NCI-H1092 treated with DMSO at 0.1 percent for 48 hours (cell line): Measurements from ENCODE around the gene PTPN23.
"Not testable (repeated sequence)": the region's sequence is repeated elsewhere in the genome, so short reads cannot be mapped to it uniquely, and the experiment has no call there.

Experiments used
- DNase-seq: peaks from one replicate; lab custom pipeline; 2025; lab: John Stamatoyannopoulos, UW

Gene PTPN23

DNA sequence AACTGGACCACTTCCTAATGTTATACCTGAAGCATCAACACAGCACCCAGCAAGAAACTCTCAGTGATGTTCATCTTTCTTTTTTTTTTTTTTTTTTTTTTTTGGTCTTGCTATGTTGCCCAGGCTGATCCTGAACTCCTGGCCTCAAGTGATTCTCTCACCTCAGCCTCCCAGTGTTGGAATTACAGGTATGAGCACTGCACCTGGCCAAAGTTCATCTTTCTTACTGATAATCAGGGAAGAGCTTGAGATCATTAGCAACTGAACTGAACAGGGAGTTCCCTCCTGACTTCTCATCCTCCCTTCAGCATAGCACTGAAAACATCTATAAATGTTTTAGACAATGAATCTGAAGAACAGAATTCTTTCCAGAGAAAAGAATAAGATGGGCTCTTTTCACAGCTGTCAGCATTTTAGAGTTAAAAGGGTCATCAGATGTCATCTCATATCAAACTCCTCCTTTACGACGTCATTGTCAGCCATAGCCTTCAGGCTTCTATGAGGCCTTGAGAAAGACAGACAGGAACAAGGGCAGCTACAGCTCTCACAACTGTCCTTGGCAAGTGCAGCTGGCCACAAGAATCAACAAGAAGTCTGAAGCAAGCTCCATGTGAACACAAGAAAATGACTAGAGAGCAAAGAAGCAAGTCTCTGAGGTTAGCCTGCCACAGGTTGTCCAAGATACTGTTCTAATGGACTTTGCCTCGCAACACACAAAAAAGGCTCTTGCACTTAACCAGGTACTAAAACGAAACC is 61.2 kb downstream of the PTPN23 start:
- DNase-seq: no peak

DNA sequence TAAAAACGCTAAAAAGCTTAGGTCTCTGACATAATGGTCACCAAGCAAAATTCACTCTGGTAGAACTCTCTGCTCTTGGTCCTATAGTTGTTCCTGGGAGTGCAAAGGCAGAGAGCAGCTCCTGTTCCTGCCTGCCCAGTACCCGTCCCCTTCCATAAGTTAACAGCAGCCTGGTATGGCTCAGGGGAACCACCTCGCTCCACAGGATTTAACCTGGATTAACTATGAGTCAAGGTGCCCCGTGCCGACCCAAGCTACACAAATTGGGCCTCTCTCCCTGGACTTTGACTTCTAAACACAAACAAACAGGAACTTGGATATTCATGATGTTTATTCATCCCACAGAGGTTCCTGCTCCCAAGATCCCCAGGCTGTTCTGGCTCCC is 62.8 kb downstream of the PTPN23 start:
- no peak for DNase-seq

DNA sequence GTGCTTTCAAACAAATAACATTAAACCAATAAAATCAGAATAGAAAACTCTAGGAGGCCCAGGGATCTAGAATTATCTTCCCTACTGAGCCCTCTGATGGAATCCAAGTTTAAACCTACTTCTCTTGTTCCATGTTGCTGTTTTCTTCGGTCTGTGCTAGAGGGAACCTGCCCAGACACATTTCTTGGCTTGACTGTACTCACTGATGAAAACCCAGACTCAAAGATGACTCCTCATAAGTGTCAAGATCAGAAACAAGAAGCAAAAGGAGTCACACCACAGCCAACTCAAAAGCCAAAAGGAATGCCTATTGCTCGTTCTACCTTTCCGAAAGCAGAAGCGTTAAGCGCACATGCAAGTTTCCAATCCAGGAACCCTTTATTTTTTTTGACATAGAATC is 63.3 kb downstream of the PTPN23 start:
- DNase-seq: no peak

DNA sequence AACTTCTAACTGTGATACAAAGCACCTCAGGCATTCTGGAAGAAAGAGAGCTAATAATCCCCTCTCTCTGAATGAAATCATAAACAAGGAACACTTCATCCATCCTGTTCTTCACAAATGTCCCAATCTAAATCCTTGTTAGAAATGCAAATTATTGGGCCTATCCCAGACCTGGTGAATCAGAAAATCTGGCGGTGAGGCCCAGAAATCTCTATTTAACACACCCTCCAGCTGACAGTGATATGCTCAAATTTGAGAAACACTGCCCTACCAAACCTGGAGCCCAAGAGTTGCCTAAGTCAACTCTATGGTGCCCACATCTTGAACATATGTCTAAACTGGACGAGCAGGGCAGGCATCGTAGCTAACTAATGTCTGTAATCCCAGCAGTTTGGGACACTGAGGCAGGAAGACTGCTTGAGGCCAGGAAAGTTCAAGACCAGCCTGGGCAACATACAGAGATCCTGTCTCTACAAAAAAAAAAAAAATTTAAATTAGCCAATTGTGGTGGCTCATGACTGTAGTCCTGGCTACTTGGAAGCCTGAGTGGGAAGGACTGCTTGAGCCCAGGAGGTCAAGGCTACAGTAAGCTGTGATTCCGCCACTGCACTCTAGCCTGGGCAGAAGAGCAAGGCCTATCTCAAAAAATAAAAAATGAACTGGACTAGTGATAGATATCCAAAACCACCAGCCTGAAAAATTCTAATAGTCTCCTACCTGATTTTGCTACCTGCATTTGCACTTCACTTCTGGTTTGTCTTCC is 71.8 kb downstream of the PTPN23 start:
- DNase-seq: no peak

DNA sequence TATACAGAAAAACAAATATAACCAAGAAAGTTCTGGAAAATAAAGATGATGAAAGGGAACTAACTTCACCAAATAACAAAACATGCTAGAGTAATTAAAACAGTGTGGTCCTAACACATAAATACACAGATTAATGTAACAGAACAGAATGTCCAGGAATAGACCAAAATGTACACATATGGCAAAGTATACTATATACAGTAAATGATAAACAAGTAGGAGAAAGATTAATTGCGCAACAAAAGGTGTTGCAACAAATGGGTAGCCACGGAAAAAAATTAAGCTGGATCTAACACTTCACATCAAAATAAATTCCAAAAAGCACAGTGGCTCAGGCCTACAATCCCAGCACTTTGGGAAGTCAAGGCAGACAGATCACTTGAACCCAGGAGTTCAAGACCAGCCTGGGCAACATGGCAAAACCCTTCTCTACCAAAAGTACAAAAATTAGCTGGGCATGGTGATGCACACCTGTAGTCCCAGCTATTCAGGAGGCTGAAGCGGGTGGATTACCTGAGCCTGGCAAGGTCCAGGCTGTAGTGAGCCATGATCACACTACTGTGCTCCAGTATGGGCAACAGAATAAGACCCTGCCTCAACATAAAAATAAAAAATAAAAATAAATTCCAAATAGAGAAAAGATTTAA is 75.1 kb downstream of the PTPN23 start:
- DNase-seq: no peak

DNA sequence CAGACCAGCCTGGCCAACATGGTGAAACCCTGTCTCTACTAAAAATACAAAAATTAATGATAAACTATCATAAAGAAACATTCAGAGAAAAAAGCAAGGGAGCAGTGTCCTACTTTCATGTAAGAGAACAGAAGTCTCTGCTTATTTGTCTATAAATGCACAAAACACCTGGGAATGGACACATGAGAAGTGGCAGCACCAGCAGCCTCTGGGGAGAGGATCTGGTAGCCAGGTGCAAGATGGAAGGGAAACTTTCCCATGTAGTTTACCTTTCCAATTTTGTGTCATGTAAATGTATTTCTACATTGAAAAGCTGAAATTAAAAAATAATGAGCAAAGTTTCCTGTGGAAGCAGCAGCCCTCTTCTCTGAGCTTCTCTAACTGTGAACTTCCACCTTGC is 76.2 kb downstream of the PTPN23 start:
- DNase-seq: no peak

DNA sequence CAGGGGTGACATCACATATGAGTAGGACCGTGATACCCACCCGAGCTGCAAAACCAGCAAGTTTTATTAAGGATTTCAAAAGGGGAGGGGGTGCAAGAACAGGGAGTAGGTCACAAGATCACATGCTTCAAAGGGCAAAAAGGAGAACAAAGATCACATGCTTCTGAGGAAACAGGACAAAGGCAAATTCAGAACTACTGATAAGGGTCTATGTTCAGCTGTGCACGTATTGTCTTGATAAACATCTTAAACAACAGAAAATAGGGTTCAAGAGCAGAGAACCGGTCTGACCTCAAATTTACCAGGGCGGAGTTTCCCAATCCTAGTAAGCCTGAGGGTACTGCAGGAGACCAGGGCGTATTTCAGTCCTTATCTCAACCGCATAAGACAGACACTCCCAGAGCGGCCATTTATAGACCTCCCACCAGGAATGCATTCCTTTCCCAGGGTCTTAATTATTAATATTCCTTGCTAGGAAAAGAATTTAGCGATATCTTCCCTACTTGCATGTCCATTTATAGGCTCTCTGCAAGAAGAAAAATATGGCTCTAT is 78.8 kb downstream of the PTPN23 start:
- not testable (repeated sequence) for DNase-seq
